GM21526 (cell line): Measurements from ENCODE around the gene CARD10.
"Not testable (repeated sequence)": the region's sequence is repeated elsewhere in the genome, so short reads cannot be mapped to it uniquely, and the experiment has no call there.

Experiments
- ATAC-seq: cut with Tn5 transposase; IDR thresholded peaks from one replicate; pipeline ENCODE4 v1.9.1; 2021; ENCODE audit warnings: moderate library complexity; ENCODE audit not compliant: unreplicated experiment, low FRiP score

The CARD10 gene

DNA sequence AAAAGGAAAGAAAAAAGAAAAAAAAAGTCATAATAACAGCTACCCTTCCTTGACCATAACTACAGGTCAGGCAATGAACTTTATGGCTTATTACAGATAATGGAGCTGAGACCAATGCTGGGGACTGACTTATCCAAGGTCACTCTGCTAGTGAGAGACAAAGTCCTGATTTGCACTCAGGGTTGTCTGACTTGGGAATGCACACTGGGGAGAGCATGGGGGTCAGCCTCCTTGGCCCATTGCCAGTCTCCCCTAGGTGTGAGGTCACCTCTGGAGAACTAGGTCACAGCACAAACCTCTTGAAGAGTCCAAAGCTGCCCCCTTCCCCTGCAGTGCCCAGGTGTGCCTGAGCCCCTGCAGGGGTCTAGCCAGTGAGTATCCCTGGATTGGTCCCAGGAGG is 35.8 kb upstream of the CARD10 start:
- no peak for ATAC-seq

DNA sequence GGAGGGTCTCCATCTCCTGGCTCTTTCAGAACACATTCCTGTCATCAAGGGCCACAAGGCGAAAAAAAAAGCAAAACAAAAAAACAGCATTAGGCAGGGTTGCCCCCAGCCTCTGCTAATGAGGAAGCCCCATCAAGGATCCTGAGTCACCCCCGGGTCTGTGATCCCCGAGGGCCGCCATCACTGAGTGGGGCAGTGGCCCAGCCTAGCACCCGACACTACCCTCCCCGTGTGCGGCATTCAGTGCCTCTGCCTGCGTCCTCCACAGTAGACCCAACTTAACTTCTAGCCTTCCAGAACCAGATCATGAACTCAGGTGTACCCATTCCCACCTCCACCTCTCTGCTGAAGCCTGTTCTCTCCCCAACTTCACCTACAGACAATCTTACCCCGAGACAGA is 34.5 kb upstream of the CARD10 start:
- ATAC-seq, result no peak

DNA sequence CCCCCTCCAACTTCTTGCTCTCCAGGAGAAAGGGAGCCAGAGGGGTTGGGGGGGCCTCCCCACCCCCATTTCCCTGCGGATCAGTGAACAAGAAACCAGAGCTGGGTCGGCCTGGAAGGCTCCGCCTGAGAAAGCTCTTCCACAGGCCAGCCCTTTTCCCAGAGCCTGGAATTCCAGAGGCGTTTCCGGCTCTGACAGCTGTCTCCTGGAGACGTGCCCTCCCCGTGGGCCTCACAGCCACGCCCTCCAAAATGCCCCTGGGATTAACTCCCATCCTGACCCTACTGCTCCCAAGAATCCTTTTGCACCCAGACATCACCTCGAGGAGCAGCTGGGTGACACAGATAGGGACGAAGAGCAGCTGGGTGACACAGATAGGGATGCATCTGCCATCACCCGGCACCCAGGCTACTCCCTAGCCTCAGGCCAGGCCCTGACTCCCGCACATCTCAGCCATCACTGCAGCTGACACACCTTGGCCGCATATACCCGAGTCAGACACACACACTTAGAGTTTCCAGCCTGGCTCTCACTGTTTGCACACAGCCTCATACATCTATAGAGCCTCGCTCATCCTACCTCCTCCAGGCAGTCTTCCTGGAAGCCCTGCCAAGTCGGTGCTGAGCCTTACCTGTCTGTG is 33.4 kb upstream of the CARD10 start:
- ATAC-seq, result no peak

DNA sequence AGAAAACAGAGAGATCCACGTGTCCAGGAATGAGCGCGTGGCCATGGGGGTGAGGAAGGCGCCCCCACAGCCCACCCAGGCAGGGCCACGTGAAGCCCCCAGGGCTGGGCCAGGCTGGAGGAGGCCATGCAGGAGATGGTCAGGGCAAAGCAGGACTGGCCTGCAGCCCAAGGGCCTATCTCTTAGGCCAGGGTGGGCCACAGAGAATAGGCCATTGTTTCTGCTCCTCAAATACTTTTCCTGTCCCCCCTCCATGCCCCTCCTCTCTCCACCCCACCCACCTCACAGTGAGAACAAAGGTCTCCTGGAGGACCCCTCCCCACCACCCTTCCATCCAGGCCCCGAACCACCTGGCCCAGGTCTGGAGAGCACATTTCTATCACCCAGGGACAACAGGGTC is 32.8 kb upstream of the CARD10 start:
- no peak for ATAC-seq

- not testable (repeated sequence) for ATAC-seq
Measured at GRCh38 chr22:37550921-37551320, 31.7 kb upstream of the CARD10 start.

DNA sequence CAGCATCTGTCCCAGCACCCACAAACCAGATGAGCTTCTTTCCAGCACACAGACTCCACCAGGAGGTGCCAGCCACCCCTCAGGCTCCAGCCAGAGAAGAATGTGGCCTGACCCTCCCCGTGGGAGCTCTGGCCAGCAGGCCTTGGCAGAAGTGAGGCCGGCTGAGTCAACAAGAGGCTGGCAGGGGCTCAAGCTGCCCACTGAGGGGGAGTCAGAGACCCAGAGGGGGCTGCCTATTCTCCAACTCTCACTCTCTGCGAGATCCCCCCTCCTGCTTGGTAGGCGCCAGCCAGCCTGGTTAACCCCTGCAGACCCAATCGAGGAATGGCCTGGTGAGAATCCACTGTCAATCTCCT is 30.5 kb upstream of the CARD10 start:
- no peak for ATAC-seq

- ATAC-seq, result no peak
Measured at GRCh38 chr22:37547251-37547741, 28.1 kb upstream of the CARD10 start.

DNA sequence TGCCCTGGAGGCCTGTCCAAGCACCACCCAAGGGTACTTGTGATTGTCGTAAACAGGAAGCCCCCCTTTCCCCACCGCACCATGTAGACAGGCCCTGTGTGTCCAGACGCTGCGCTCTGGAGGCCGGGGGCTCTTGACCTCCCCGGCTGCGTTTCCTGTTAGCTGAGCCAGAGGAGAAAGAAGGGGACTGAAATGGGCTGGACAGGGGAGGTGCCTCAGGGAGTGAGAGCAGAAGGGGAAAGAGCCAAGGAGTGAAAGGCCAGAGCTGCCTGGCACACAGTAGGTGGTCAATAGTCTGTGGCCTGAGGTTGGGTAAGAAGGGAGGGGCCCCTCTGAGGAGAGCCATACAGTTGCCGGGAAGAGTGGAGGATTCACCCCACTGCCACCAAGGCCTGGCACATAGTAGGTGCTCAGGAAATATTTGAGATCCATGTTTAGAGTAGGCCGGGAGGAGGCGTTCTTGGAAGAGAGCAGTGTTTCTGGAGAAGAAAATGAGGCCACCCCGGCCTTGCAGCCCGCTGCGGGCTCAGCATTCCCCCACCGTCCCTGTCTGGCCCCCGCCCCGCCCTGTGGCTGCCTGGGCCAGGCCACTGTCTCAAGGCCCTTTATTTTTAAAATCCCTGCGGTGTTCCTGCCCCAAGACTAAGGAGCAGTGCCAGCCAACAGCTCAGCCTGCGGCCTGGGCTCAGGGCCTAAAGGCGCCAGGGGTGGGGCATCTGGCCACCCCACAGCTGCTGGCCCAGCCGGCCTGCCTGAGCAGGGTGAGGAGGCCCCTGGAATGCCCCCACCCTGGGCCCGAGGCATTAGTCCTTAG is 27.4 kb upstream of the CARD10 start:
- ATAC-seq, result no peak

- ATAC-seq, result no peak
Measured at GRCh38 chr22:37545703-37546436, 26.7 kb upstream of the CARD10 start.

DNA sequence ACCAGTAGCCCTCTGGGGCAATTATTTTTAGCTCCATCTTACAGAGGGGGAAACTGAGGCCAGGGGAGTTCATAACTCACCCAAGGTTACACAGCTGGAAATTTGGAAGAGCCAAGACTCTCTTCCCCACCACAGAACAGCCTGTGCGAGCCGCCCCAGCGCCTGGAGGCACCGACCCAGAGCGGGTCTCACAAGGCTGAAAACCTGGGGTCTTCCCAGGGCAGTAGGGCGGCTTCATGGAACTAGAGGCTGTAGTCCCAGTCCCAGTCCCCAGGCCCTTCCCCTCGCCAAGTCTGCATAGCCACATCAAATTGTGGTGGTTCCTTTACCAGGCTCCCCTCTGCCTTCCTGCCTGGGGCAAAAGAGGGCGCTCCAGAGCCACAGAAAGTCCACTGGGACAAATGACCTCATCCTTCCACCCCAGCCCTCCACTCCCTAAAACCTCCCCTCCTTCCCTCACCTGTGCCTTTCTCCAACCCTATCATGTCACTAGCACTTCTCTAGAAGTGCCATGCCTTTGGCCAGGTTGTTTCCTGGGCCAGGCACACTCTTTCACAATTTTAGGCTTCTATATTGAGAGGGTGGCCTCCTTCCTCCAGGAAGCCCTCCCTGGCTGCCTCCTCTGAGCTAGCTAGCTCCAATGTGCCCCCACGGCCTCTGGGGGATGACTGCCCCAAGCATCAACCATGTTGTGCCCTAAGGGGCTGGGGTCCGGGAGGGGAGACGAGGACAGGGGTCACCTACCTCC is 25.9 kb upstream of the CARD10 start:
- ATAC-seq, result no peak

- no peak for ATAC-seq
Measured at GRCh38 chr22:37542959-37543358, 23.7 kb upstream of the CARD10 start.

- ATAC-seq, result not testable (repeated sequence)
Measured at GRCh38 chr22:37542416-37542815, 23.2 kb upstream of the CARD10 start.

DNA sequence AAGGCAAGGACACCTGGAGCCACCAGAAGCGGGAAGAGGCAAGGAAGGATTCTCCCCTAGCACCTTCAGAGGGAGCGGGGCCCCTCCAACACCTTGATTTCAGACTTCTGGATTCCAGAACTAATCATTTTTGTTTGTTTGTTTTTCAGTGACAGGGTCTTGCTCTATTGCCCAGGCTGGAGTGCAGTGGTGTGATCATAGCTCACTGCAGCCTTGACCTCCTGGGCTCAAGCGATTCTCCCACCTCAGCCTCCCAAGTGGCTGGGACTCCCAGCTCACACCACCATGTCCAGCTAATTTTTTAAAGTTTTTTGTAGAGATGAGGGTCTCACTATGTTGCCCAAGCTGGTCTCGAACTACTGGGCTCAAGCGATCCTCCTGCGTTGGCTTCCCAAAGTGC is 20.6 kb upstream of the CARD10 start:
- ATAC-seq, result not testable (repeated sequence)

- ATAC-seq, result peak; percentile 61
Measured at GRCh38 chr22:37538590-37539357, 19.6 kb upstream of the CARD10 start.

- ATAC-seq, result no peak
Measured at GRCh38 chr22:37535159-37535558, 15.9 kb upstream of the CARD10 start.

GRCh38 chr22:37534445-37534844 is 15.2 kb upstream of the CARD10 start:
- no peak for ATAC-seq

DNA sequence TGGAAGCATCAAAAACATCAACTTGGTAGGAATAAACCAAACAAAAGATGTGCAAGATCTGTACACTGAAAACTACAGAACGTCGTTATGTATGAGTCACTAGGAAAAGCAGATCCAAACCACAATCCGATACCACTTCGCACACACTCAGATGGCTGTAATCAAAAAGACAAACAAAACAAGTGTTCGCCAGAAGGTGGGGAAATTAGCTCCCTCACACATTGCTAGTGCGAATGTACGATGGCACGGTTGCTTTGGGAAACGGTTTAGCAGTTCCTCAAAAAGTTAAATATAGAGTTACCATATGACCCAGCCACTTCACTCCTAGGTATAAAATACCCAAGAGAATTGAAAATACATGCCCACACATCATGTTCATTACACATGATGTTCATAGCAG is 14.8 kb upstream of the CARD10 start:
- ATAC-seq, result no peak

DNA sequence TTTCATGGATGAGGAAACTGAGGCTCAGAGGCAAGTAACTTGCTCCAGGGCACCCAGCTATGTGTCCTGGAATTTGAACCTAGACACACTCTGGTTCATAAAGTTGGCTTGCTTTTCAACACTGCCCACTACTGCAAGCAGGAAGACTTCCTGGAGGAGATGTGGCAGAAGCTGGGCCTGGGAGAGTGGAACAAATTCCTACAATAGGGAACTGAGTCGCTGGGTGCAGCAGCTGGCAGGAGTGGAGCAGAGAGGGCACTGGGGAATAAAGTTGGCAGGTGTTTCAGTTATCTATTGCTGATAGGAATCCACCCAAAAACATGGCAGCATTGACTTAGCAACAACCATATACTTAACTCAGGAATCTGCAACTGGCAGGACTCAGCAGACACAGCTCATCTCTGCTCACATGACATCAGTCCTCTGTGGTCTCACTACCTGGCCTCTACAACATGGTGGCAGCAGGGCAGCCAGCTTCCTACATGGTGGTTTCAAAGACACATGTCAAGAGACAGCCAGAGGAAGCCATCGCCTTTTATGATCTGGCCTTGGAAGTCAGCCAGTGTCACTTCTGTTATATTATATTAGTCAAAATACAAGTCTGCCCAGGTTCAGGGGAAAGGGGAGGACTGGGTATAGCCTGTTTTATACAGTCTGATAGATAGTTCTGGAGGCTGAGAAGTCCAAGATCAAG is 10.6 kb upstream of the CARD10 start:
- ATAC-seq, result no peak

DNA sequence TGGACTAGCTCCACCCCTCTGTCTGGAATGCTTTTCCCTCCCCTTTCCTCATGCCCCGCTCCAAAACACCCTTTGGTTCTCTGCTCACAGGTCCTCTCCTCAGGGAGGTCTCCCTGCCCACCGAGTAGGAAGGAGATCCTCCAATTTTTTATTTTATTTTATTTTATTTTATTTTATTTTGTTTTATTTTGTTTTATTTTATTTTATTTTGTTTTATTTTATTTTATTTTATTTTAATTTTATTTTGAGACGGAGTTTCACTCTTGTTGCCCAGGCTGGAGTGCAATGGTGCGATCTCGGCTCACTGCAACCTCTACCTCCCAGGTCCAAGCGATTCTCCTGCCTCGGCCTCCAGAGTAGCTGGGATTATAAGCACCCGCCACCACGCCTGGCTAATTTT is 8.7 kb upstream of the CARD10 start:
- ATAC-seq, result not testable (repeated sequence)
